T-helper 1 cell (primary cell): ENCODE measurements around the gene RUSF1.
A peak's percentile ranks its signal among the peaks of the same experiment; 100 is the strongest.
"Not testable (repeated sequence)": the region's sequence is repeated elsewhere in the genome, so short reads cannot be mapped to it uniquely, and the experiment has no call there.

Source experiments
- DNase-seq, 5 donors: peaks; one replicate each; pipeline ENCODE4 v3.0.0-alpha.2; 2012 to 2020

The RUSF1 gene

GRCh38 chr16:31485571-31485970 lies 22.6 kb downstream of the RUSF1 start:
- no peak for DNase-seq

- no peak for DNase-seq
Measured at GRCh38 chr16:31484491-31485171, 23.6 kb downstream of the RUSF1 start.

DNA sequence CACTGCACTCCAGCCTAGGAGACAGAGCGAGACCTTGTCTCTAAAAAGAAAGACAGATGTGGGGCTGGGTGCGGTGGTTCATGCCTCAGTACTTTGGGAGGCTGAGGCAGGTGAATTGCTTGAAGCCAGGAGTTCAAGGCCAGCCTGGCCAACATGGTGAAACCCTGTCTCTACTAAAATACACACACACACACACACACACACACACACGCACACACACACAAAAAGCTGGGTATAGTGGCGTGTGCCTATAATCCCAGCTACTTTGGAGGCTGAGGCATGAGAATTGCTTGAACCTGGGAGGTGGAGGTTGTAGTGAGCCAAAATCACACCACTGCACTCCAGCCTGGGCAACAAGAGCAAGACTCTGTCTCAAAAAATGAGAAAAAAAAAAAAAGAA lies 24.1 kb downstream of the RUSF1 start:
- not testable (repeated sequence) for DNase-seq

DNA sequence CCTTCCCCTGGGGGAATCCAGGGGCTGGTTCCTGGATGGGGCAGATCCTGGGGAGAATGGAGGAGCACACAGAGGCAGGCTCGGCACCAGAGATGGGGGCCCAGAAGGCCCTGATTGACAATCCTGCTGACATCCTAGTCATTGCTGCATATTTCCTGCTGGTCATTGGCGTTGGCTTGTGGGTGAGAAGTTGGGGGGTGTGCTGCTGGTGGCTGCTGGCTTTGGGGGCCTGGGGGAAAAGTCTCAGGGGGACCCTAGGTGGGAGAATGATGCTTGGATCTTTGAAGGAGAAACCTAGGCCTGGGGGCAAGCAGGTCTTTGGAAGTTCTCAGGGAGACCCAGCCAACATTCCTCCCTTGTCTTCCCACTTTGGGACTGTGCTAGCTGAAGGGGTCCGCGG lies 25.1 kb downstream of the RUSF1 start, which contains the start of gene SLC5A2:
SLC5A2 (plus strand) TSS at position 43 of the 400 bp plus-strand sequence; CDS start at position 57, 14 bp downstream.
- no peak for DNase-seq

DNA sequence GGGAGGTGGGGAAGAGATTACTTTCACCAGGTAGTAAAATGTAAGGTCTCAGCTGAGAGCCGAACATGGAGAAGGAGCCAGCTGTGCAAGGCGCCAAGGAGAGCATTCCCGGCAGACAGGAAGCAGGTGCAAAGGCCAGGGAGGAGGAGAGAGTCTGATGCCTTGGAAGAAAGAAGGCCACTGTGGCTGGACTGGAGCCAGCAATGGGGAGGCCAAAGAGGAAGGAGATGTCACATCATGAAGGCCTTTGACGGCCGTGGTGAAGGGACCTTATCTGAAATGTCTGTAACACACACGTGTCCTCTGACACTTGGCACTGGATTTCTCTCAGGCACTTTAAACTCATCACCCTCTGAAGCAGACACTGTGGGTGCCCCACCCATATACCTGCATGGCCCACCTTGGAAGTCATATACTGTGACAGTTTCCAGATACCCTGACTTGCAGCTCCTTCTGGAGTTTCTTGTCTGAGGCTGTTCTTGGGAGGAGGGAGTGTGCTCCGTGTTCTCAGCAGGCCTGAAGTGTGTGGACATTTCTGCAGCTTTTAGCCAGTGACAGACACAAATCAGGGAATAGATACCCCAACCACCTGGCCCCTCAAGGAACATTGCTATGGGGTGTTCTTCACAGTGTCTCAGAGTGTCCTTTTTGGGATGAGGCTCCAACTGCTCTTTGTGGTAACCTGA lies 27.2 kb downstream of the RUSF1 start:
- DNase-seq = no peak

GRCh38 chr16:31479751-31480150 lies 28.4 kb downstream of the RUSF1 start:
- no peak for DNase-seq

- DNase-seq = no peak
Measured at GRCh38 chr16:31478956-31479355, 29.2 kb downstream of the RUSF1 start.

DNA sequence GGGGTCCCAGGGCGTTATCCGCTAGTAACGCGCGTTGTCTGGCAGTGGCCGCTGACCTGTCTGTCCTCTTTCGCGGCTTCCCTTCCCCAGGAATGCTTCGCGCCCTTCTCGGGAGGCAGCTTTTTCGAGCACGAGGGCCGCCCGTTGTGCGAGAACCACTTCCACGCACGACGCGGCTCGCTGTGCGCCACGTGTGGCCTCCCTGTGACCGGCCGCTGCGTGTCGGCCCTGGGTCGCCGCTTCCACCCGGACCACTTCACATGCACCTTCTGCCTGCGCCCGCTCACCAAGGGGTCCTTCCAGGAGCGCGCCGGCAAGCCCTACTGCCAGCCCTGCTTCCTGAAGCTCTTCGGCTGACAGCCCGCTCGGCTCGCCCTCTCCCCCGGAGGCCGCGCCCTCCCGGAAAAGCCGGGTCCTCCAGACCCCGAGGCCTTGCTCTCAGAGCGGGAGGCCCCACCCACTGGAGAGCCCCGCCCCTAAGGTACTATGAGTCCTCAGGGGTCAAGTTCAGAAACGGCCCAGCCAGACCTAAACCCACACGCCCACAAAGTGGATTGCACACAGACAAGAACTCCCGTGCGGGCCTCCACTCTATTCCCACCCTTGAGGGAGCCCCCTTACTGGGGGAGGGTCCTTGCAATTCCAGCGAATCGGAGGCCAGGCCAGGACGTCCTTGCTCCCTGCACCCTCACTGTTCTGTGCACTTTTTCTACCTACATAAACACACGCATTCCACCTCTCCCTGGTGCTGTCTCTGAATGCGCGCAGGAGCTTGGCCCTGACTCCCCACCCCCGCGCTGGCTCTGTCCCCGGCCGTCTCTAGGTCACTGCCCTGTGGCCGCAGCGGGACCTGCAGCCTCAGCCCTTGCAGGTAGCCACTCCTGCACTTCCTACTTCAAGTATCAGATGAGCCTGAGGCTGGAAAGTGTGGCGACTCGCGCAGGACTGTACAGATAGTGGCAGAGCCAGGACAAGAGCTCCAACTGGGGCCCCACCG lies 30.7 kb downstream of the RUSF1 start:
- peak in 2 of 5 donors; percentile 17 to 53 for DNase-seq

DNA sequence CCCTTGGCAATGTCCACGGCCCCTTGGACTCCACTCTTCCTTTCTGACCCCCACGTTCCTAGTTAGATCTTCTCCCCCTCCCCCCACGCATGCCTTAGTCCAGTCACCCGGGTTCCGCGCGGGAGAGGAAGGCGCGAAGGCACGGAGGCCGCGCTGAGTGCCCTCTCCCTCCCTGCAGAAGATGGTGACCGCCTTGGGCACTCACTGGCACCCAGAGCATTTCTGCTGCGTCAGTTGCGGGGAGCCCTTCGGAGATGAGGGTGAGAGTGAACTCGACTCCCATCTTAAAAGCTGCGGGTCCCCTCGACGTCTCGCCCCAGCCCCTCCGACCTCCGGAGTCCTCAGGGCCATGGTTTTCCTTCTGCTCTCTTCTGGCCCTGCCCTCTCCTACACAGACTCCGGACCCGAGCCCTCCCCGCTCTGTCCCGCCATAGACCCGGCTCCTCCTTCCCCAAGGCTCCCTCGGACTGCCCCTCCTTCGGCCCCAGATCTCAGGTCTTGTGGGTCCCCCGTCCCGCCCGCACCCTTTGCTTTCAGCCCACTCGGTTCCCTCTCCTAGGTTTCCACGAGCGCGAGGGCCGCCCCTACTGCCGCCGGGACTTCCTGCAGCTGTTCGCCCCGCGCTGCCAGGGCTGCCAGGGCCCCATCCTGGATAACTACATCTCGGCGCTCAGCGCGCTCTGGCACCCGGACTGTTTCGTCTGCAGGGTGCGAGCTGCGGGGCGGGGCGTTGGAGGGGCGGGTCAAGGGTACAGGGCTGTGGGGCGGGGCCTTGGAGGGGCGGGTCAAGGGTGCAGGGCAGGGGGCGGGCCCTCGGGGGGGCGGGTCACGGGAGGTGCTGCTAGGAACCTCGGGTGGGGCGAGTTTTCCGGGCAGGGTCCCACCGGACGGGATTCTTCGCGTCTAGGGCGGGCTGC lies 31.6 kb downstream of the RUSF1 start:
- DNase-seq = peak; percentile 81 to 91 (median 85)

DNA sequence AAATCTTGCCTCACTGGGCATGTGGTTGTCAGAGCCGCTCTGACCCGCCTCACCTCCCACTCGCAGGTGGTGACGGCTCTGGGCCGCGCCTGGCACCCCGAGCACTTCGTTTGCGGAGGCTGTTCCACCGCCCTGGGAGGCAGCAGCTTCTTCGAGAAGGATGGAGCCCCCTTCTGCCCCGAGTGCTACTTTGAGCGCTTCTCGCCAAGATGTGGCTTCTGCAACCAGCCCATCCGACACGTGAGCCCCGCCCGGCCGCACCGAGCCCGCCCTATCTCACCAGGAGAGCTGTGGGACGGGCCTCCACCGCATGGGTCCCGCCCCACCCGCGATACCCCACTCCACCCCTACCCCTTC lies 32.3 kb downstream of the RUSF1 start:
- no peak for DNase-seq

DNA sequence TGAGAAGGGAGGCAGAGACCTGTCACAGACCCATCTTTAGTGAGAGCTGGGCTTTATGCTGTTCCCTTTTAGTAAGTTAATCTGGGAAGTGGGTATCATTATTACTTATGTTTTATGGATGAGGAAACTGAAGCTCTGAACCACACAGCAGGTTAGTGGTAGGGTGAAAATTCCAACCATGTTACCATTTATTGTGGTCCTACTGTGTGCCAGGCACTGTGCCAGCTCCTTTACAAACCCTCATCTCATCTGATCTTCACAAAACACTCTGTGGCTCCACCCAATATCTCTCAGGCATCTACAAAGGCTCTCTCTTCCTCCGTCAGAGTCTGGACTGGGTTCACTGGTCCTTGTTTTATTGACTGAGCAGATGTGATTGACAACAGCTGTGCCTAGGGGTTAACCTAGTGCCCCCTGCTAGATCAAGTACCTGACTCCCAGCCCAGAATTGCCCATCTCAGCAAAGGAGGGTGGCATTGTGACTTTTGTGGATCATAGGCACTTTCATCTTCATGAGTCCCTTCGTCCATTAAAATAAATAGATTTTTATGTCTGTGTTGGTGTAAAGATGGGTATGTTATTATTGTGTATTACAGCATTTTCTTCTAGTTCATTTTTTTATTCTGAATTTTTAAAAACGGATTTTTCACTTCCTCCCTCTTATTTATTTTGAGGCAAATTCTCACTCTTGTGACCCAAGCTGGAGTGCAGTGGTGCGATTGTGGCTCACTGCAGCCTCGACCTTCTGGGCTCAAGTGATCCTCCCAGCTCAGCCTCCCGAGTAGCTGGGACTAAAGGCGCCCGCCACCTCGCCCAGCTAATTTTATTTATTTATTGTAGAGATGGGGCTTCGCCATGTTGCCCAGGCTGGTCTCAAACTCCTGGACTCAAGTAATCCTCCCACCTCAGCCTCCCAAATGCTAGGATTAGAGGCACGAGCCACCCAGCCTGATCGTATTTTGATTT lies 33.1 kb downstream of the RUSF1 start:
- DNase-seq = no peak

DNA sequence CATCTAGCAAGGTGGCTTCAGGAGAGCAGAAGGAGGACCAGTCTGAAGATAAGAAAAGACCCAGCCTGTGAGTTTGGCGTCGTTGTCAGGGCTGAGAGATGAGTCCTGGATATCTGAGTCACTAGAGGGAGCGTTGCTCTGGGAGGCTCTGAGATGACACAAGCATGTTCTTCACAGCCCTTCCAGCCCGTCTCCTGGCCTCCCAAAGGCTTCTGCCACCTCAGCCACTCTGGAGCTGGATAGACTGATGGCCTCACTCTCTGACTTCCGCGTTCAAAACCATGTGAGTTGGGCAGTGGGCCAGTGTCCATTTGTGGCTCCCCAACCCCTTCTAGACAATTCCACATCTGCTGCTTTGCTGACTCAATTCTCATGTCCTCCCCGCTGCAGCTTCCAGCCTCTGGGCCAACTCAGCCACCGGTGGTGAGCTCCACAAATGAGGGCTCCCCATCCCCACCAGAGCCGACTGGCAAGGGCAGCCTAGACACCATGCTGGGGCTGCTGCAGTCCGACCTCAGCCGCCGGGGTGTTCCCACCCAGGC lies 33.9 kb downstream of the RUSF1 start:
- DNase-seq = no peak

DNA sequence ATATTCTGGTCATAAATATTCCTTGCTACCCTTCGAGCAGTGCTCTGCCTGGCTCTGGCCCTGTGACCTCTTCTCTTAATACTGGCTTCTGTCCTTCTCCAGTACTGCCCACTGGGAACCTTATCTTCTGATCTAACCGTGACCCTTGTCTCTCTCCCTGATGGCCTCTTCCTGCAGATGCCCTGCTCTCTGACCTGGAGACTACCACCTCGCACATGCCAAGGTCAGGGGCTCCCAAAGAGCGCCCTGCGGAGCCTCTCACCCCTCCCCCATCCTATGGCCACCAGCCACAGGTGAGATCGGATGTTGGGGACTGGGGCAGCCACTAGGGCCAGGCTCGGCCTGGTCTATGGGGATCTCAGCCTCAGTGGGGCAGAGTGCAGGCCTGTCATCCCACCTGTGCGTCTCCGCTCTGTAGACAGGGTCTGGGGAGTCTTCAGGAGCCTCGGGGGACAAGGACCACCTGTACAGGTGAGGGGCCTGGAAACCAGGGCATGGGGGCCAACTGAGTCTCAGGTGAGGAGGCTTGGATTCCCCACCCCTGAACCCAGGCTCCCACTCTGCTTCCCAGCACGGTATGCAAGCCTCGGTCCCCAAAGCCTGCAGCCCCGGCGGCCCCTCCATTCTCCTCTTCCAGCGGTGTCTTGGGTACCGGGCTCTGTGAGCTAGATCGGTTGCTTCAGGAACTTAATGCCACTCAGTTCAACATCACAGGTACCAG lies 34.8 kb downstream of the RUSF1 start:
- DNase-seq = no peak

GRCh38 chr16:31472709-31473203 lies 35.4 kb downstream of the RUSF1 start:
- DNase-seq = peak in 2 of 5 donors; percentile 30 to 71

DNA sequence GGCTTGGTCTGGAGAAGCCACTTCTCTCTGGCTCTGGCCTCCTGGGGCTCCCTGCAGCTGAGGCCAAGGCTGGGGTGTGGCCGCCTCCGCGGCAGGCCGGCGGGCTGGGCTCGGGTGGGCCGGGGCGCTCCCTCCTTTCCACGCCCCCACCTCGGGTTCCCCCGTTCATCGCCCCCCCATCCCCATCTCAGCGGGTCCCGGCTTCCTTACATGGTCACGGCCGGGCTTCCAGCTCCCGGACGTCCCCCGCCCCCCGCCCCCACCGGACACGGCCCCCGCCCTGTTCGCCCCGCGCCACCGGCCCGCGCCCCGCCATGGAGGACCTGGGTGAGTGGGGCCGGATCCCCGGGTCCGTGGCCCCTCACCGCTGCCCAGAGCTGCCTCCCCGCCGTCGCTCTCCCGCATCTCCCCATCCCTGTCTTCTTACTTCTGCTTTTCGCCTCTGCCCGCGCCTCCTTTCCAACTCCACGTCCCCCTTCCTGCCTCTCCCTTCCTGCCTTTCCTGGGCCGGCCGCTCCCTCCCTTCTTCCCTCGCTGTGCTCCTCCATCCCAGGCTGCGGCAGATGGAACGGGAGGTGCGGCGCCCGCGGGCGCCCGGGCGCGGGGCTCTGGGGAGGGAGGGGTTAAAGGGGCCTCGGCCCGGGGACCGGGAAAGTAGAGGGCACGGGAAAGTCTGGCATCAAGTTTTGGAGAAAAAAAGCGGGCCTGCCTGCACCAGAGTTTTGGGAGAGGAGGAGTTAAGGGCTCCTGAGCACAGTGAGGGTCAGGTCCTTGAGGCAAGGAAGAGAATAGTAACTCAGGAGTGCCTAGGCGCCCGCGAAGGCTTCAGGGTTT lies 36.1 kb downstream of the RUSF1 start, which contains the start of gene TGFB1I1:
TGFB1I1 (plus strand) TSS at position 278 of the 834 bp plus-strand sequence; CDS start at position 315, 37 bp downstream.
- no peak for DNase-seq

GRCh38 chr16:31471241-31471874 lies 36.8 kb downstream of the RUSF1 start:
- DNase-seq = no peak

- no peak for DNase-seq
Measured at GRCh38 chr16:31470615-31471014, 37.6 kb downstream of the RUSF1 start.

DNA sequence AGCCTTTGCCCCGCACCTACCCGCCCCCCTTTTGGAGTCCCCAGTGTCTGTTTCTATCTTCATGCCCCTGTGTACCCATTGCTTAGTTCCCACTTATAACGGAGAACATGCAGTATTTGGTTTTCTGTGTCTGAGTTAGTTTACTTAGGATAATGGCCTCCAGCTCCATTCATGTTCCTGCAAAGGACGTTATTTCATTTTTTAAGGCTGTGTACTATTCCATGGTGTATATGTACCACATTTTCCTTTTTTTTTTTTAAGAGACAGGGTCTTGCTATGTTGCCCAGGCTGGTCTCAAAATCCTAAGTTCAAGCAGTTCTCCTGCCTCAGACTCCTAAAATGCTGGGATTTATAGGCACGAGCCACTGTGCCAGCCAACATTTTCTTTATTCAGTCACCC lies 40.3 kb downstream of the RUSF1 start:
- DNase-seq = no peak
